Measurements from ENCODE around the gene CD207.

CD207 gene

GRCh38 chr2:70793450-70793849 is 42.2 kb downstream of the CD207 start:
- no peak for DNase-seq

- DNase-seq = no peak
These were observed 45.3 kb downstream of the CD207 start, which contains the start of gene FIGLA for GRCh38 chr2:70790136-70790828. FIGLA (minus strand) TSS chr2:70790643; CDS start chr2:70790638, 5 bp downstream.

GRCh38 chr2:70789304-70790135 is 46.1 kb downstream of the CD207 start:
- DNase-seq = peak in 1 of 2 experiments; percentile 41

- no peak for DNase-seq
These were observed 50.3 kb downstream of the CD207 start for GRCh38 chr2:70785137-70785911.

- no peak for DNase-seq
These were observed 51.3 kb downstream of the CD207 start for GRCh38 chr2:70784320-70784719.

Data from cerebellar nuclear complex (tissue), 1 donor.